ENCODE results near the gene PELI2.

- TF ChIP-seq, protein P1, sequence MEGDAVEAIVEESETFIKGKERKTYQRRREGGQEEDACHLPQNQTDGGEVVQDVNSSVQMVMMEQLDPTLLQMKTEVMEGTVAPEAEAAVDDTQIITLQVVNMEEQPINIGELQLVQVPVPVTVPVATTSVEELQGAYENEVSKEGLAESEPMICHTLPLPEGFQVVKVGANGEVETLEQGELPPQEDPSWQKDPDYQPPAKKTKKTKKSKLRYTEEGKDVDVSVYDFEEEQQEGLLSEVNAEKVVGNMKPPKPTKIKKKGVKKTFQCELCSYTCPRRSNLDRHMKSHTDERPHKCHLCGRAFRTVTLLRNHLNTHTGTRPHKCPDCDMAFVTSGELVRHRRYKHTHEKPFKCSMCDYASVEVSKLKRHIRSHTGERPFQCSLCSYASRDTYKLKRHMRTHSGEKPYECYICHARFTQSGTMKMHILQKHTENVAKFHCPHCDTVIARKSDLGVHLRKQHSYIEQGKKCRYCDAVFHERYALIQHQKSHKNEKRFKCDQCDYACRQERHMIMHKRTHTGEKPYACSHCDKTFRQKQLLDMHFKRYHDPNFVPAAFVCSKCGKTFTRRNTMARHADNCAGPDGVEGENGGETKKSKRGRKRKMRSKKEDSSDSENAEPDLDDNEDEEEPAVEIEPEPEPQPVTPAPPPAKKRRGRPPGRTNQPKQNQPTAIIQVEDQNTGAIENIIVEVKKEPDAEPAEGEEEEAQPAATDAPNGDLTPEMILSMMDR (IDR thresholded peaks at IDR 0.05) = no peak
- no peak for TF ChIP-seq ZFX (IDR thresholded peaks at IDR 0.05; ENCODE audit: borderline replicate concordance)
Observed at GRCh38 chr14:56098021-56098420, 20.2 kb upstream of the PELI2 start.

All from 22Rv1 (cell line).